HepG2 (cell line): ENCODE data around the gene JAG1. TPM values are rescaled to one million over a fixed set of nuclear protein-coding genes. Genes with fewer than 3 reads are reported as not detected.

Experiments used
- CCDC6 ChIP-seq: sonication (generic); formaldehyde crosslinking; IDR thresholded peaks from 2 replicates; pipeline ENCODE4 v1.8.1; 2022; ENCODE audit warnings: mild to moderate bottlenecking, missing genetic modification reagents, moderate library complexity
- CREB1 ChIP-seq, 2 experiments: fragments of 450-650 bp in 1 of 2; IDR thresholded peaks; 2 replicates each; pipeline ENCODE4 v1.6.1; 2016 to 2017; ENCODE audit warnings: control low read depth in 1 of 2, mild to moderate bottlenecking in 1 of 2, missing compliant biosample characterization in 1 of 2, missing genetic modification characterization in 1 of 2
- FIP1L1 ChIP-seq: fragments of 200-400 bp; formaldehyde crosslinking; IDR thresholded peaks from 2 replicates; pipeline ENCODE4 v1.6.1; 2018; ENCODE audit warnings: low read depth, mild to moderate bottlenecking, low read length, moderate library complexity, borderline replicate concordance; ENCODE audit not compliant: insufficient read depth
- HOXD1 ChIP-seq: sonication (generic); formaldehyde crosslinking; IDR thresholded peaks from 2 replicates; pipeline ENCODE4 v1.5.0; 2020; ENCODE audit warnings: missing genetic modification reagents
- NR1H2 ChIP-seq: sonication (generic); formaldehyde crosslinking; IDR thresholded peaks from 2 replicates; pipeline ENCODE4 v1.8.1; 2022; ENCODE audit warnings: low read depth, missing genetic modification reagents, borderline replicate concordance
- RBFOX2 ChIP-seq: fragments of 200-400 bp; formaldehyde crosslinking; IDR thresholded peaks from 2 replicates; pipeline ENCODE4 v1.6.1; 2017; ENCODE audit warnings: low read depth, mild to moderate bottlenecking, low read length
- ZNF160 ChIP-seq: sonication (generic); formaldehyde crosslinking; IDR thresholded peaks from 2 replicates; pipeline ENCODE4 v1.8.0; 2022; ENCODE audit warnings: mild to moderate bottlenecking, inconsistent platforms, missing genetic modification reagents
- ZNF232 ChIP-seq: sonication (generic); formaldehyde crosslinking; IDR thresholded peaks from 2 replicates; pipeline ENCODE4 v1.4.0; 2020; ENCODE audit warnings: missing genetic modification reagents, borderline replicate concordance
- ZNF276 ChIP-seq: sonication (generic); formaldehyde crosslinking; IDR thresholded peaks from 2 replicates; pipeline ENCODE4 v1.4.0; 2020; ENCODE audit warnings: mild to moderate bottlenecking, low read depth, missing genetic modification reagents
- ZNF326 ChIP-seq: sonication (generic); formaldehyde crosslinking; IDR thresholded peaks from 2 replicates; pipeline ENCODE4 v1.4.0; 2020; ENCODE audit warnings: missing genetic modification reagents, borderline replicate concordance
- ZNF570 ChIP-seq: sonication (generic); formaldehyde crosslinking; IDR thresholded peaks from 2 replicates; pipeline ENCODE4 v1.4.0; 2020; ENCODE audit warnings: mild to moderate bottlenecking, missing genetic modification reagents, borderline replicate concordance
- ZNF607 ChIP-seq: sonication (generic); formaldehyde crosslinking; IDR thresholded peaks from 2 replicates; pipeline ENCODE4 v1.5.1; 2020; ENCODE audit warnings: missing genetic modification reagents, mild to moderate bottlenecking, borderline replicate concordance
- polyA plus RNA-seq, 8 experiments: library from polyadenylated mRNA; depleted of rRNA in 3 of 8; stranded (reverse) in 7 of 8; unstranded in 1 of 8; fragments of >200 nt; fragmentation: Illumina TruSeq in 4 of 8; extraction: Trizol in 4 of 8; gene quantifications; 2 replicates each; pipeline versions ENCODE4 v1.2.1 to v1.2.3, GENCODE V29; 2011 to 2016; ENCODE audit warnings: low read depth in 4 of 8, missing spikeins in 1 of 8, mixed read lengths in 1 of 8; ENCODE audit not compliant: insufficient read depth in 1 of 8
- total RNA-seq, 5 experiments: library from RNA; depleted of rRNA; stranded (reverse); fragments of >200 nt; fragmentation: Illumina TruSeq; extraction: Trizol; gene quantifications; 2 replicates each; pipeline ENCODE4 v1.2.3, GENCODE V29; 2016; ENCODE audit warnings: low read depth in 1 of 5
- TF ChIP-seq, protein P1 (sequence below): sonication (generic); formaldehyde crosslinking; IDR thresholded peaks from 2 replicates; pipeline ENCODE4 v1.4.0; 2020; ENCODE audit warnings: mild to moderate bottlenecking, low read depth, missing genetic modification reagents
- TF ChIP-seq, protein P2 (sequence below): sonication (generic); formaldehyde crosslinking; conservative IDR thresholded peaks from 2 replicates; pipeline ENCODE4 v1.5.0; 2020; ENCODE audit warnings: missing genetic modification reagents
- TF ChIP-seq, protein P3 (sequence below): sonication (generic); formaldehyde crosslinking; IDR thresholded peaks from 2 replicates; pipeline ENCODE4 v1.5.0; 2020; ENCODE audit warnings: missing genetic modification reagents
- TF ChIP-seq, protein P4 (sequence below): sonication (generic); formaldehyde crosslinking; IDR thresholded peaks from 2 replicates; pipeline ENCODE4 v1.5.1; 2020; ENCODE audit warnings: missing genetic modification reagents, mild to moderate bottlenecking, borderline replicate concordance

Gene JAG1
- total and polyA plus RNA-seq, 2 of the 13 experiments (the other 11 are each of a cell fraction or from before 2014, with no cell fraction given), result 47.1 to 56.3 TPM

DNA sequence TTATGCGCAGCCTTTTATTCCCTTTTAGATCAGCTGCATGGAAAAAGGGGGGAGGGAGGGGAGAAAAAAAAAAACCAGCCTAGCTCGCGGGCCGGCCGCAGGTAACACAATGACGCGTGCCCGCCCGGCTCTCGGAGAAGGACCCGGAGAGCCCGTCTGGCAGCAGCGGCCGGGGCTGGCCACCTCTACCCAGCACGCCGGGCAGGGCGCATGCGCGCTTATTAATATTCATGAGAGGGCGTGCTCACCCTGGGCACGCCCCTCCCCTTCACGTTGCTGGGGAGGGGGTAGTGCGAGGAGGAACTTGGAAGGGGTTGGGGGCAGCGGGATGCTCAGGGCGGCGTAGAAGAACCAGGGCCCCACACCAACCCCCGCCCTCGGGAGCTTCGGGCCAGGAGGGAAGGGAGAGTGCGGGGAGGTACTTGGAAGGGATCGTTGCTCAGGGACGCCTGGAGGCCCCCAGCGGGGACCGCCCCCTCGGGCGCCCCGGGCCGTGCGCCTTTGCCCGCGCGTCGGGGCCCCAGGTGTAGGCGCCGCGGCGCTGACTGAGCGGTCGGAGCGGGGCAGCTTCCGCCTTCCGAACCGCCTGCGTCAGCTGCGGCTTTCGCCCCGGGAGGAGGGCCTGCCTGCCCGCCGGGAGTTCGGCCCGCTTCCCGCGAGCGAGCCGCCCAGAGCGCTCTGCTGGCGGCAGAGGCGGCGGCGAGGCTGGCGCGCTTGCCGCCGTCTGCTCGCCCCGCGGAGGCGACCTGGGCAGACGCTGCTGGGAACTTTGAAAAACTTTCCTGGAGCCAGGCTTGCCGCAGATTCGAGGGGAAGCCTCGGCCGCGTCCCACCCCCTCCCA lies at the start of gene JAG1 (continued):
- peak; percentile 84 for TF ChIP-seq ZNF160 (CRISPR knock-in tag)
- TF ChIP-seq, protein P1, sequence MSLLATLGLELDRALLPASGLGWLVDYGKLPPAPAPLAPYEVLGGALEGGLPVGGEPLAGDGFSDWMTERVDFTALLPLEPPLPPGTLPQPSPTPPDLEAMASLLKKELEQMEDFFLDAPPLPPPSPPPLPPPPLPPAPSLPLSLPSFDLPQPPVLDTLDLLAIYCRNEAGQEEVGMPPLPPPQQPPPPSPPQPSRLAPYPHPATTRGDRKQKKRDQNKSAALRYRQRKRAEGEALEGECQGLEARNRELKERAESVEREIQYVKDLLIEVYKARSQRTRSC (CRISPR knock-in tag), result no peak; the same call in 1 of the 2 replicates
- TF ChIP-seq RBFOX2, result peak; percentile 97
- peak; percentile 73 for TF ChIP-seq HOXD1
- peak; percentile 89; the same call in 1 of the 2 replicates for TF ChIP-seq CCDC6 (CRISPR knock-in tag)
- peak; percentile 24 for TF ChIP-seq CREB1 (IDR thresholded peaks at IDR 0.05)
- TF ChIP-seq CREB1 (CRISPR knock-in tag; IDR thresholded peaks at IDR 0.05), result no peak
- TF ChIP-seq, protein P2, sequence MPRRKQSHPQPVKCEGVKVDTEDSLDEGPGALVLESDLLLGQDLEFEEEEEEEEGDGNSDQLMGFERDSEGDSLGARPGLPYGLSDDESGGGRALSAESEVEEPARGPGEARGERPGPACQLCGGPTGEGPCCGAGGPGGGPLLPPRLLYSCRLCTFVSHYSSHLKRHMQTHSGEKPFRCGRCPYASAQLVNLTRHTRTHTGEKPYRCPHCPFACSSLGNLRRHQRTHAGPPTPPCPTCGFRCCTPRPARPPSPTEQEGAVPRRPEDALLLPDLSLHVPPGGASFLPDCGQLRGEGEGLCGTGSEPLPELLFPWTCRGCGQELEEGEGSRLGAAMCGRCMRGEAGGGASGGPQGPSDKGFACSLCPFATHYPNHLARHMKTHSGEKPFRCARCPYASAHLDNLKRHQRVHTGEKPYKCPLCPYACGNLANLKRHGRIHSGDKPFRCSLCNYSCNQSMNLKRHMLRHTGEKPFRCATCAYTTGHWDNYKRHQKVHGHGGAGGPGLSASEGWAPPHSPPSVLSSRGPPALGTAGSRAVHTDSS (CRISPR knock-in tag), result no peak
- peak; percentile 91; the same call in 1 of the 2 replicates for TF ChIP-seq FIP1L1
- TF ChIP-seq, protein P3, sequence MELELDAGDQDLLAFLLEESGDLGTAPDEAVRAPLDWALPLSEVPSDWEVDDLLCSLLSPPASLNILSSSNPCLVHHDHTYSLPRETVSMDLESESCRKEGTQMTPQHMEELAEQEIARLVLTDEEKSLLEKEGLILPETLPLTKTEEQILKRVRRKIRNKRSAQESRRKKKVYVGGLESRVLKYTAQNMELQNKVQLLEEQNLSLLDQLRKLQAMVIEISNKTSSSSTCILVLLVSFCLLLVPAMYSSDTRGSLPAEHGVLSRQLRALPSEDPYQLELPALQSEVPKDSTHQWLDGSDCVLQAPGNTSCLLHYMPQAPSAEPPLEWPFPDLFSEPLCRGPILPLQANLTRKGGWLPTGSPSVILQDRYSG (CRISPR knock-in tag), result 0 out of 2 replicates have a peak, but pooled peaks have one; percentile 81
- no peak; the same call in 1 of the 2 replicates for TF ChIP-seq ZNF276 (CRISPR knock-in tag)
- no peak; the same call in 1 of the 2 replicates for TF ChIP-seq ZNF607
- TF ChIP-seq NR1H2 (CRISPR knock-in tag), result no peak; the same call in 1 of the 2 replicates
- TF ChIP-seq ZNF570, result peak; percentile 48; the same call in 1 of the 2 replicates
- TF ChIP-seq ZNF232 (CRISPR knock-in tag), result peak; percentile 79
- TF ChIP-seq ZNF326 (CRISPR knock-in tag), result no peak
- TF ChIP-seq, protein P4, sequence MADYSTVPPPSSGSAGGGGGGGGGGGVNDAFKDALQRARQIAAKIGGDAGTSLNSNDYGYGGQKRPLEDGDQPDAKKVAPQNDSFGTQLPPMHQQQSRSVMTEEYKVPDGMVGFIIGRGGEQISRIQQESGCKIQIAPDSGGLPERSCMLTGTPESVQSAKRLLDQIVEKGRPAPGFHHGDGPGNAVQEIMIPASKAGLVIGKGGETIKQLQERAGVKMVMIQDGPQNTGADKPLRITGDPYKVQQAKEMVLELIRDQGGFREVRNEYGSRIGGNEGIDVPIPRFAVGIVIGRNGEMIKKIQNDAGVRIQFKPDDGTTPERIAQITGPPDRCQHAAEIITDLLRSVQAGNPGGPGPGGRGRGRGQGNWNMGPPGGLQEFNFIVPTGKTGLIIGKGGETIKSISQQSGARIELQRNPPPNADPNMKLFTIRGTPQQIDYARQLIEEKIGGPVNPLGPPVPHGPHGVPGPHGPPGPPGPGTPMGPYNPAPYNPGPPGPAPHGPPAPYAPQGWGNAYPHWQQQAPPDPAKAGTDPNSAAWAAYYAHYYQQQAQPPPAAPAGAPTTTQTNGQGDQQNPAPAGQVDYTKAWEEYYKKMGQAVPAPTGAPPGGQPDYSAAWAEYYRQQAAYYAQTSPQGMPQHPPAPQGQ (CRISPR knock-in tag), result no peak
